Hematopoietic multipotent progenitor cell treated with erythropoietin and hydrocortisone succinate and interleukin-3 and kit ligand, for 17 days (in vitro differentiated cells): ENCODE measurements around the gene SLC29A1.
"Not testable (repeated sequence)": the region's sequence is repeated elsewhere in the genome, so short reads cannot be mapped to it uniquely, and the experiment has no call there.

ENCODE experiments used
- DNase-seq: peaks from one replicate; pipeline ENCODE4 v3.0.0-alpha.2; 2015; ENCODE audit warnings: low spot score

The SLC29A1 gene

DNA sequence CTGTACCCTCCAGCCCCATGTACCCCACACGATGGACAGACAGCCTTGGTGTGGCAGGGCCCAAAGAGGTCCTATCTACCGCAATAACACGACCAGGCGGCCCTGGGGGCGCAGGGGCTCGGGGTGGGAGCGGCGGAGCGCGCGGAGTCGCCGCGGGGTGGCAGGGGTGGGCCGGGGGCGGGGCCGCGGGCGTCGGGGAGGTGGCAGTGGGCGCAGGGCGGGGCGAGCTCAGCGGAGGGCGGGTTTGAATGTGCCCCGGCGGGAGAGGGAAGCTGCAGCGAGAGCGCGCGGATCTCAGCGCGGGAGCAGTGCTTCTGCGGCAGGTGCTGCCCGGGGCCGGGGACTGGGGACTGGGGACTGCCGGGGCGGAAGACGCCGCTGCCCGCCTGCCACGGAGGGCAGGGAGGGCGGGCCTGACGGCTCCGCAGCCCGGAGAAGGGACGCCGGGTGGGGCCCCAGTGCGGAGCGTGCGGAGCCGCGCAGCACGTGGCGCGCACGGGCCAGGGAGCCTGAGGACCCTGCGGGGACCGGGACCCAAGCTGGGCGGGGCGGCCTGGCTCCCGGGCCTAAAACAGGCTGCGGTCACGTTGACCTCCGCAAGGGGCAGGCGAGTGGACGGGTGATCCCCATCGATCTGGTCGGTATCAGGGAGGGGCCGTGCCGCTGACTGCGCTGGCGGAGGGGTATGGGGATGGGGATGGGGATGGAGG, at the start of gene SLC29A1:
Gene SLC29A1 (plus strand): TSS at position 277 of the 710 bp plus-strand sequence. CDS start 3,719 bp downstream, outside the sequence.
- DNase-seq: peak; percentile 79

DNA sequence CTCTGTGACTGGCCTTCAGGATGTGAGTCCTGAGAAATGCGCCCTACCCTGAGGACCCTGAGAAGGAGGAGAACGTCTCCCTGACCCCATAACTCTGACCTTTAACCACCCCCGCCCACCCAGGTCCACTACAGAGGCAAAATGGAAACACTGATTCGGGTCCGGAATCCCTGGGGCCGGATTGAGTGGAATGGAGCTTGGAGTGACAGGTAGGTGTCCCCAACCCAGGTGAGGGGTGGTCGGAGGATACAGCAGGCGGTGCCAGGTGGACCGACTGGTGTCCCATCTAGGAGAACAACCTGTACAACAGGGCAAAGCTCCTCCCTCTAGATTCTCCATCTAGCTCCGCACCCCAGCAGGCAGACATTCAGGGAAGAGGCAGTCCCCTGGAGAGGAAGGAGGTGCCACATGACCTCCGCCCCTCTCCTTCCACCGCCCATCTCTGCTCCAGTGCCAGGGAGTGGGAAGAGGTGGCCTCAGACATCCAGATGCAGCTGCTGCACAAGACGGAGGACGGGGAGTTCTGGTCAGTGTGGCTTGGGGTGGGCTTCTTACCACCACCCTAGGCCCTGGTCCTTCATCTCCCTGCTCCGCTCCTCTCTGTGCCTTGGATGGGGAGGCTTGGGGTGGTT, 47.1 kb upstream of the SLC29A1 start:
- no peak for DNase-seq

- no peak for DNase-seq
These were observed 46.5 kb upstream of the SLC29A1 start for GRCh38 chr6:44176762-44177509.

- no peak for DNase-seq
These were observed 45.5 kb upstream of the SLC29A1 start for GRCh38 chr6:44177691-44178423.

GRCh38 chr6:44178424-44179071, 44.8 kb upstream of the SLC29A1 start:
- no peak for DNase-seq

GRCh38 chr6:44179072-44179536, 44.3 kb upstream of the SLC29A1 start:
- no peak for DNase-seq

DNA sequence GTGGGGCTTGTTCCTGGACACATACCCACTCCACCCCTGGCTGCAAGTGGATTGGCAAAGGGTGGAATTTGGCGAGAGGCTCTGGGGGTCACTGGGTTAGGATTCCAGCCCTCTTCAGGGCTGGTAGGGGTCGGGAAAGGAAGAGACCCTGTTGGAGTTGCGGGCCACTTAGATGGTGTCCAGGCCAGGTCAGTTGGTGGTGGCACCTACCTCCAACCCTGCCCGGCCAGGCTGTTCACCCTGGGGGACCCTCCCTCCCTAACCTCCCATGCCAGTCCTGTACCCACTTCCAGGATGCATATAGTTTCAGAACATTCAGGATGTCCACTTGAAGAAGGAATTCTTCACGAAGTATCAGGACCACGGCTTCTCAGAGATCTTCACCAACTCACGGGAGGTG, 43.7 kb upstream of the SLC29A1 start:
- no peak for DNase-seq

- no peak for DNase-seq
These were observed 43.0 kb upstream of the SLC29A1 start for GRCh38 chr6:44180406-44180805.

DNA sequence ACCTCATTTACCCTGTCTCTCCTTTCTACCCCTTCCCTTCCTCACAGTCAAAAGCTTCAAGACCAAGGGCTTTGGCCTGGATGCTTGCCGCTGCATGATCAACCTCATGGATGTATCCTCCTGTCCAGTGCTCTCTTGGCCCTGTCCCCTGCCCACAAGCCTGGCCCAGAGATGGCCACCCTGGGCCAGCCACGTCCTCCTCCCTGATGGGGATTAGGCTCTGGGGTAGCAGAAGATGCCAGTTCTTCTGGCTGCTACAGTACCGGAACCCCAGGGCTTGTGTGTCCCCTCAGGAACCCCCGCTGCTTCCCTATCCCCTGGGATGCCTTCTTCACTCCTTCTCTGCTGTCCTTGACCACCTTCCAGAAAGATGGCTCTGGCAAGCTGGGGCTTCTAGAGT, 42.5 kb upstream of the SLC29A1 start:
- no peak for DNase-seq

GRCh38 chr6:44181784-44182183, 41.6 kb upstream of the SLC29A1 start:
- DNase-seq: not testable (repeated sequence)

DNA sequence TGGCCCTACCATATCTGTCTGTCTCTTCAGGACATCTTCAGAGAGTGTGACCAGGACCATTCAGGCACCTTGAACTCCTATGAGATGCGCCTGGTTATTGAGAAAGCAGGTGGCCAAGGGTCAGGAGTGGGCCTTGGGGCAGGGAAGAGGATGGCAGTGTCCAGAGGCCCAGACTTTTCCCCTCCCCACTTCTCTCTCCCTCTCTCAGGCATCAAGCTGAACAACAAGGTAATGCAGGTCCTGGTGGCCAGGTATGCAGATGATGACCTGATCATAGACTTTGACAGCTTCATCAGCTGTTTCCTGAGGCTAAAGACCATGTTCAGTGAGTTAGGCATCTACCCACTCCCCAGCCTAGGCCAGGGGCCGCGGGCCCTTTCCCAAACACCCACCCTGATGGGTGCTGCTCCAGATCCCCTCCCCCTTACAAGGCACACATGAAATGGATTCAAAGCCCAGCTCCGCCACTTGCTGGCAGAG, 40.4 kb upstream of the SLC29A1 start:
- DNase-seq: no peak

DNA sequence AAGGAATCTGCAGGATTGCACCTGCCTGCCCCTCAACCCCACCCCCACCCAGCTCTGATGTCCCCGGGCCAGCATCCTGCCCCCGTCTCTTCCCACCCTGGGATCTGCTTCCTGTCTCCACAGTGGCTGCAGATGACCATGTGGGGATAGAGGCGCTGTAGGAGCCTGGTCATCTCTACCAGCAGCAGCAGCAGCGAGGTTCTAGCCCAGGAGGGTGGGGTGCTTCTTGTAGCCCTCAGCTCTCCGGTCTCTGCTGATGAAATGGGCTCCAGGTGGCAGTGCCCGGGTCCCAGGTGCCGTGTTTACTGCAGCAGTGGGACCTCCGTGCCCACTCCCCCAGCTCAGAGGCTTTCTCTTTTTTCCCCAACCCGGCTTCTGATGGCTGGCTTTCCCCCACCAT, 39.6 kb upstream of the SLC29A1 start:
- no peak for DNase-seq

GRCh38 chr6:44185356-44185755, 38.0 kb upstream of the SLC29A1 start:
- DNase-seq: not testable (repeated sequence)

DNA sequence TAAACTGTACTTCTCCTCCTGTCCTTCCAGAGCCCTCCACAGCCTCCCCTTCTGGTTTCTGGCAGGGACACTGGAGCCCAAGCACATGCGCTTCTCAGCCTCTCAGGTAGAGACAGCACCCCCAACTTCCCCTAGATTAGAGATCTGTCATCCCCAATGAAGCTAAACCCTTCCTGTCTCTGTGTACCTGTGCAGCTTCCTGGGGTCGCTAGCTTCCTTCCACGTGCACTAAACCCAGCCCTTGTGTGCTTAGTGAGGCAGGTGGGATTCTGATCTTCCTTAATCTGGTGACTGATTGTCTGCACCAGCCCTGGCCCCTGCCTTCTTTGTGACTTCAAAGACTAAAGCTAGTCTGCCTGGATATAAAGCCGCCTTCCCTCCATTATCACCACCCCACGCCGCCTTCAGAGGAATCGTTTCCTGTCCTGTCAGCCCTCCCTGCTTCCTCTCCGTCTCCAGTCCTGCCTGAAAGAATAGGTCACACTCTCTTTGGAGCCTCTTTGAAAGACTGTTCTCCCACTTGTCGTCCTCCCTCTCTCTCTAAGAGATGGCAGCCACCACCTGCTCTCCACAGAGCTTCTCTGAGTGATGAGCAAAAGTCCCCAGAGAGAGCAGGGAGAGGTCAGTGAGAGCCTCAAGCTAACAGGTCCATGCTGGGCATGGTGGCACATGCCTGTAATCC, 37.3 kb upstream of the SLC29A1 start:
- no peak for DNase-seq

DNA sequence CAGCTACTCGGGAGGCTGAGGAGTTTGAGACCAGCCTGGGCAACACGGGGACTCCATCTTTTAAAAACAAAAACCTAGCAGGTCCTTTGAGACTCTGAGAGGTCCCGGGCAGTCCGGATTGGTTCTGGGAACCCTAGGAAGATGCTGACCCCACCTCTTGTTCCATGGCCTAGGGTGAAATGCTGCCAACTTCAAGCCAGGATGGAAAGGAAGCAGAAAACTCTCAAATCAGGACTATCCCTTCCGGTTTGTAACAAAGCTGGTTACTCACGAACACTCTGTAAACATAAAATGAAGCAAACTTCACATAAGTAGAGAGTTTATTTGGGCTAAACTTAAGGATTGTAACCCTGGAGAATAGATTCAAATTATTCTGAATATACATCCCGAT, 36.8 kb upstream of the SLC29A1 start:
- DNase-seq: no peak

GRCh38 chr6:44188819-44189218, 34.6 kb upstream of the SLC29A1 start:
- no peak for DNase-seq

DNA sequence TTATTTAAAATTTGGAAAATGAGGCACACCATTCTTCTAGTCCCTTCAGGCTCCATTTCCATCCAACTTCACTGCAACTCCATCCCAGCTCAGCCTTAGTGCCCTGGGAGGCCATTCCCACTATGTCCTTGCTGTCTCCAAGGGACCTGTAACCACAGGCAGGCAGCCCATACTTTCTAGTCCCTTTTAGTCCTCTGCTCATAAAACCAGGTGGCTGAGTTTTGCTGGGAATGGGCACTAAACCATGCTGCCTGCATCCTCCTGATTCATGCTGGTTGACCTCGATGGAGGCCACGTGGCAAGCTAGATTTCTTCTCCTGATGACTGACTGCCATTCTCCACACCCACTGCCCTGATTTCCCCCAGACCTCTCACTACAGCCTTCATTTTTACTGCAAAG, 34.1 kb upstream of the SLC29A1 start:
- DNase-seq: no peak

GRCh38 chr6:44190715-44191114, 32.7 kb upstream of the SLC29A1 start:
- DNase-seq: no peak

GRCh38 chr6:44192428-44193041, 30.9 kb upstream of the SLC29A1 start:
- DNase-seq: no peak

GRCh38 chr6:44193307-44193910, 30.0 kb upstream of the SLC29A1 start:
- DNase-seq: no peak
